ENCODE measurements around the gene LYPD6B. TPM values are rescaled to one million over a fixed set of nuclear protein-coding genes. Genes with fewer than 3 reads are reported as not detected.

The LYPD6B gene
- total RNA-seq, 4 donors from 2014 or later: 0.49 to 0.54 TPM; not detected in 2

GRCh38 chr2:149173220-149173619 lies 134.7 kb downstream of the LYPD6B start:
- H3K27ac ChIP-seq: no peak overlapping the region
- H3K27me3 ChIP-seq: no peaks in the 10 kb centered on the region
- no peak overlapping the region for H3K4me3 ChIP-seq
- no peaks in the 10 kb centered on the region for H3K9me3 ChIP-seq
- H3K36me3 ChIP-seq: no peaks in the 10 kb centered on the region
- TF ChIP-seq EP300 (IDR thresholded peaks at IDR 0.05) (no peak), POLR2AphosphoS5 (IDR thresholded peaks at IDR 0.05) (no peak), CTCF (IDR thresholded peaks at IDR 0.05) (no peak), POLR2A (IDR thresholded peaks at IDR 0.05) (no peak)
- no peak for ATAC-seq
- no peaks in the 10 kb centered on the region for H3K4me1 ChIP-seq
- 61 to 75% methylated on average over 3 of the region's 3 CpGs for WGBS, 2 donors (ENCODE audit: low coverage in 1 of 2)

- TF ChIP-seq POLR2AphosphoS5 (IDR thresholded peaks at IDR 0.05) (no peak), CTCF (IDR thresholded peaks at IDR 0.05) (no peak), EP300 (IDR thresholded peaks at IDR 0.05) (no peak), POLR2A (IDR thresholded peaks at IDR 0.05) (no peak)
- H3K36me3 ChIP-seq: no peaks in the 10 kb centered on the region
- WGBS, 2 donors (ENCODE audit: low coverage in 1 of 2): 50 to 96% methylated on average over 1 to 2 of the region's 2 CpGs
- no peaks in the 10 kb centered on the region for H3K9me3 ChIP-seq
- H3K4me3 ChIP-seq: no peak overlapping the region
- no peaks in the 10 kb centered on the region for H3K4me1 ChIP-seq
- ATAC-seq: no peak
- H3K27ac ChIP-seq: no peak overlapping the region
- H3K27me3 ChIP-seq: no peaks in the 10 kb centered on the region
Measured at GRCh38 chr2:149175956-149176355, 137.5 kb downstream of the LYPD6B start.

- Histone ChIP-seq H3K36me3 (no peaks in the 10 kb centered on the region), H3K9me3 (no peaks in the 10 kb centered on the region), H3K4me1 (no peaks in the 10 kb centered on the region), H3K27me3 (no peaks in the 10 kb centered on the region), H3K27ac (no peak overlapping the region), H3K4me3 (no peak overlapping the region)
- no peak for ATAC-seq
- TF ChIP-seq POLR2A (IDR thresholded peaks at IDR 0.05) (no peak), EP300 (IDR thresholded peaks at IDR 0.05) (no peak), POLR2AphosphoS5 (IDR thresholded peaks at IDR 0.05) (no peak), CTCF (IDR thresholded peaks at IDR 0.05) (no peak)
- 75 to 86% methylated on average over 5 of the region's 5 CpGs for WGBS, 2 donors (ENCODE audit: low coverage in 1 of 2)
Measured at GRCh38 chr2:149178612-149179011, 140.1 kb downstream of the LYPD6B start.

- TF ChIP-seq CTCF (IDR thresholded peaks at IDR 0.05) (no peak), EP300 (IDR thresholded peaks at IDR 0.05) (no peak), POLR2A (IDR thresholded peaks at IDR 0.05) (no peak), POLR2AphosphoS5 (IDR thresholded peaks at IDR 0.05) (no peak)
- Histone ChIP-seq H3K36me3 (no peaks in the 10 kb centered on the region), H3K27me3 (no peaks in the 10 kb centered on the region), H3K27ac (no peak overlapping the region), H3K4me1 (no peaks in the 10 kb centered on the region), H3K4me3 (no peak overlapping the region), H3K9me3 (no peaks in the 10 kb centered on the region)
- ATAC-seq: no peak
- 63 to 83% methylated on average over 7 to 8 of the region's 9 CpGs for WGBS, 2 donors (ENCODE audit: low coverage in 1 of 2)
Measured at GRCh38 chr2:149180226-149180875, 141.9 kb downstream of the LYPD6B start.

GRCh38 chr2:149183187-149183586 lies 144.7 kb downstream of the LYPD6B start:
- H3K9me3 ChIP-seq: no peaks in the 10 kb centered on the region
- 96 to 100% methylated on average over 1 of the region's 1 CpG for WGBS, 2 donors (ENCODE audit: low coverage in 1 of 2)
- no peak overlapping the region for H3K4me3 ChIP-seq
- TF ChIP-seq POLR2AphosphoS5 (IDR thresholded peaks at IDR 0.05): no peak
- TF ChIP-seq CTCF (IDR thresholded peaks at IDR 0.05): no peak
- TF ChIP-seq POLR2A (IDR thresholded peaks at IDR 0.05): no peak
- TF ChIP-seq EP300 (IDR thresholded peaks at IDR 0.05): no peak
- H3K4me1 ChIP-seq: no peaks in the 10 kb centered on the region
- no peak for ATAC-seq
- no peaks in the 10 kb centered on the region for H3K36me3 ChIP-seq
- H3K27me3 ChIP-seq: no peaks in the 10 kb centered on the region
- H3K27ac ChIP-seq: no peak overlapping the region

Data from gastroesophageal sphincter (tissue), 4 donors.